Endothelial cell of umbilical vein (primary cell): ENCODE data around the gene D2HGDH. TPM values are rescaled to one million over a fixed set of nuclear protein-coding genes. Genes with fewer than 3 reads are reported as not detected.

ENCODE experiments used
- BruUV-seq: library from RNA; stranded (reverse); fragments of 400-500 nt; replicated peaks from 2 replicates; lab custom pipeline; 2021; lab: Mats Ljungman, UMichigan
- CTCF ChIA-PET: fragments of 300-600, 350-600 bp; sonication (Branson Sonifier 250); formaldehyde crosslinking; loops from one replicate; lab custom pipeline; 2021; ENCODE audit warnings: antibody characterized with exemption, inconsistent platforms; lab: Charles Lee
- POLR2A ChIA-PET: fragments of 300-600, 350-600 bp; sonication (Branson Sonifier 250); formaldehyde crosslinking; loops from one replicate; lab custom pipeline; 2021; ENCODE audit warnings: antibody characterized with exemption, inconsistent platforms; lab: Charles Lee
- DNase-seq: peaks from one replicate; pipeline ENCODE4 v3.0.0-alpha.2; 2011; ENCODE audit warnings: low read depth, low spot score
- FAIRE-seq: peaks from 2 replicates; lab custom pipeline; 2011; peaks lifted over from hg19 to GRCh38; lab: Jason Lieb, UNC
- H2AFZ ChIP-seq: 2 replicates; pipeline ENCODE4 v1.6.0; 2012; ENCODE audit warnings: low read depth, low read length, control low read depth, inconsistent platforms
- H3K27ac ChIP-seq: 2 replicates; pipeline ENCODE4 v1.5.1; 2011; ENCODE audit warnings: low read depth, mild to moderate bottlenecking, control low read depth, low read length, moderate library complexity; ENCODE audit not compliant: insufficient read depth
- H3K27me3 ChIP-seq, 2 experiments: 2 replicates each; pipeline versions ENCODE4 v1.6.0 to v1.6.1; 2011; ENCODE audit warnings: low read length in 2 of 2, mixed read lengths in 1 of 2; ENCODE audit not compliant: control insufficient read depth in 2 of 2, insufficient read depth in 2 of 2
- H3K36me3 ChIP-seq, 2 experiments: 2 replicates in 1 of 2; 3 replicates in 1 of 2; pipeline ENCODE4 v1.5.1; 2011; ENCODE audit warnings: low read length in 2 of 2, mild to moderate bottlenecking in 1 of 2, moderate library complexity in 1 of 2; ENCODE audit not compliant: control insufficient read depth in 2 of 2, insufficient read depth in 2 of 2; ENCODE audit errors: extremely low read depth in 1 of 2
- H3K4me1 ChIP-seq: 3 replicates; pipeline ENCODE4 v1.5.1; 2011; ENCODE audit warnings: mild to moderate bottlenecking, low read length; ENCODE audit not compliant: control insufficient read depth, insufficient read depth; ENCODE audit errors: extremely low read depth
- H3K4me2 ChIP-seq: 2 replicates; pipeline ENCODE4 v1.6.1; 2011; ENCODE audit warnings: low read length, control low read depth, mixed read lengths; ENCODE audit not compliant: insufficient read depth
- H3K4me3 ChIP-seq, 3 experiments: fragments of 200-600 bp in 1 of 3; sonication (generic), shearing (Covaris generic) in 1 of 3; replicated peaks in 1 of 3; 2 replicates each; pipeline ENCODE4 v1.5.1; 2011 to 2016; ENCODE audit warnings: control low read depth in 3 of 3, low read length in 3 of 3, mild to moderate bottlenecking in 2 of 3, inconsistent platforms in 1 of 3, low read depth in 1 of 3, moderate library complexity in 1 of 3; ENCODE audit not compliant: insufficient read depth in 1 of 3
- H3K79me2 ChIP-seq: 2 replicates; pipeline ENCODE4 v1.6.0; 2012; ENCODE audit warnings: low read length, inconsistent platforms; ENCODE audit not compliant: control insufficient read depth, insufficient read depth
- H3K9ac ChIP-seq: replicated peaks from 2 replicates; pipeline ENCODE3; 2011; ENCODE audit warnings: low read length, control low read depth; ENCODE audit not compliant: insufficient read depth; ENCODE audit errors: extremely low read depth
- H3K9me1 ChIP-seq: replicated peaks from 3 replicates; pipeline ENCODE4 v1.6.0; 2011; ENCODE audit warnings: mild to moderate bottlenecking, low read length; ENCODE audit not compliant: control insufficient read depth, insufficient read depth; ENCODE audit errors: extremely low read depth
- H3K9me3 ChIP-seq: replicated peaks from 2 replicates; pipeline ENCODE4 v1.5.1; 2012; ENCODE audit warnings: low read length, inconsistent platforms; ENCODE audit not compliant: control insufficient read depth, insufficient read depth
- H4K20me1 ChIP-seq: replicated peaks from 2 replicates; pipeline ENCODE3; 2011; ENCODE audit warnings: mild to moderate bottlenecking, low read length; ENCODE audit not compliant: control insufficient read depth, insufficient read depth; ENCODE audit errors: extremely low read depth
- CTCF ChIP-seq, 2 donors: IDR thresholded peaks; 1 replicate in 1 of 2; 2 replicates in 1 of 2; pipeline ENCODE4 v1.5.1; 2011; ENCODE audit warnings: low read length in 2 of 2, mild to moderate bottlenecking in 2 of 2, moderate library complexity in 2 of 2, control low read depth in 1 of 2, inconsistent platforms in 1 of 2, low read depth in 1 of 2; ENCODE audit not compliant: insufficient read depth in 1 of 2; ENCODE audit errors: extremely low read depth in 1 of 2
- EZH2 ChIP-seq: IDR thresholded peaks from 2 replicates; pipeline ENCODE4 v1.6.1; 2012; ENCODE audit warnings: borderline replicate concordance, low read depth, mild to moderate bottlenecking, moderate library complexity, low read length, inconsistent platforms; ENCODE audit not compliant: severe bottlenecking
- FOS ChIP-seq: IDR thresholded peaks from 2 replicates; pipeline ENCODE4 v1.6.1; 2011; ENCODE audit warnings: mild to moderate bottlenecking, low read length, moderate library complexity, borderline replicate concordance; ENCODE audit not compliant: insufficient read depth
- GATA2 ChIP-seq: IDR thresholded peaks from 2 replicates; pipeline ENCODE4 v1.7.0; 2011; ENCODE audit warnings: low read depth, mild to moderate bottlenecking, moderate library complexity, mixed read lengths, low read length; ENCODE audit not compliant: insufficient read length, insufficient read depth
- JUN ChIP-seq: IDR thresholded peaks from 2 replicates; pipeline ENCODE4 v1.6.1; 2011; ENCODE audit warnings: borderline replicate concordance, low read depth; ENCODE audit not compliant: insufficient read length, insufficient read depth
- MAX ChIP-seq: IDR thresholded peaks from 2 replicates; pipeline ENCODE4 v1.6.1; 2011; ENCODE audit not compliant: insufficient read depth, insufficient read length
- MYC ChIP-seq: IDR thresholded peaks from one replicate; pipeline ENCODE4 v1.6.1; 2011; ENCODE audit warnings: mild to moderate bottlenecking, low read depth, low read length
- POLR2A ChIP-seq: IDR thresholded peaks from 2 replicates; pipeline ENCODE4 v1.6.1; 2012; ENCODE audit warnings: low read depth, mild to moderate bottlenecking, control low read depth, low read length
- POLR2AphosphoS5 ChIP-seq: IDR thresholded peaks from 2 replicates; pipeline ENCODE4 v1.6.1; 2012; ENCODE audit warnings: low read depth, mild to moderate bottlenecking, control low read depth, low read length, moderate library complexity; ENCODE audit not compliant: insufficient read depth
- dilution Hi-C: fragments of 300-500 bp; cut with MboI; formaldehyde crosslinking; loops from one replicate; pipeline ENCODE4 v1.15.0; 2019; ENCODE audit warnings: low sequenced_read_pairs; ENCODE audit not compliant: extremely low pct_ligation_motif_present
- intact Hi-C: fragments of 100-400 bp; cut with micrococcal nuclease; formaldehyde crosslinking; loops from one replicate; pipeline ENCODE4 v1.10.0; 2022
- polyA plus RNA-seq, 4 experiments: library from polyadenylated mRNA; depleted of rRNA in 3 of 4; stranded (reverse) in 3 of 4; unstranded in 1 of 4; fragments of >200 nt; gene quantifications; 2 replicates each; pipeline versions ENCODE4 v1.2.1 to v1.2.3, GENCODE V29; 2011 to 2012; ENCODE audit warnings: missing spikeins in 1 of 4
- total RNA-seq: library from RNA; stranded (reverse); gene quantifications from 2 replicates; pipeline ENCODE4 v1.2.3, GENCODE V29; 2021

D2HGDH gene
- total and polyA plus RNA-seq, 2 donors (not counting 3 experiments of a cell fraction or from before 2014, with no cell fraction given) = 22.3 TPM

- Histone ChIP-seq H3K4me1 (peaks cover 5% of the 10 kb centered on the region), H2AFZ (no peak overlapping the region), H3K27me3 (no peaks in the 10 kb centered on the region), H3K9me1 (no peaks in the 10 kb centered on the region), H3K79me2 (no peaks in the 10 kb centered on the region), H3K4me2 (no peak overlapping the region), H3K36me3 (peaks cover 0 to 2% of the 10 kb centered on the region in 2 experiments), H3K4me3 (no peak overlapping the region), H4K20me1 (no peaks in the 10 kb centered on the region), H3K9me3 (no peaks in the 10 kb centered on the region), H3K27ac (no peak overlapping the region), H3K9ac (no peak overlapping the region)
- DNase-seq (no peak), FAIRE-seq (no peak)
- ChIA-PET CTCF (no interaction called here), POLR2A (no interaction called here)
- intact Hi-C loops = no loop called here
- TF ChIP-seq EZH2 (no peak), POLR2AphosphoS5 (no peak), MAX (no peak), CTCF (IDR thresholded peaks at IDR 0.05; ENCODE audit: extremely low read depth in 1 of 2, insufficient read depth in 1 of 2, low read depth in 1 of 2, low read length in 2 of 2) (no peak), FOS (no peak), GATA2 (no peak), MYC (no peak), JUN (no peak), POLR2A (no peak)
- no TSS peak for BruUV-seq
- dilution Hi-C loops = no loop called here
Measured at GRCh38 chr2:241770185-241770935, 35.9 kb downstream of the D2HGDH start.
